GM12891 (cell line): Measurements from ENCODE around the gene FAXC.

Source experiments
- DNase-seq: peaks from one replicate; pipeline ENCODE4 v3.0.0; 2011; ENCODE audit warnings: low spot score; ENCODE audit not compliant: insufficient read length
- FAIRE-seq: peaks from 2 replicates; lab custom pipeline; 2011; peaks lifted over from hg19 to GRCh38; lab: Jason Lieb, UNC
- PAX5 ChIP-seq: IDR thresholded peaks from 2 replicates; pipeline ENCODE4 v1.6.1; 2011; ENCODE audit warnings: low read length, moderate library complexity, mild to moderate bottlenecking; ENCODE audit not compliant: insufficient read depth, severe bottlenecking
- POLR2A ChIP-seq: IDR thresholded peaks from 2 replicates; pipeline ENCODE4 v1.6.1; 2011; ENCODE audit warnings: low read depth, low read length, control low read depth
- POLR2AphosphoS5 ChIP-seq: IDR thresholded peaks from 2 replicates; pipeline ENCODE4 v1.6.1; 2011; ENCODE audit warnings: low read depth, low read length, control low read depth
- POU2F2 ChIP-seq: IDR thresholded peaks from 2 replicates; pipeline ENCODE4 v1.6.1; 2011; ENCODE audit warnings: low read depth, mild to moderate bottlenecking, control low read depth, low read length, moderate library complexity
- SPI1 ChIP-seq: IDR thresholded peaks from 2 replicates; pipeline ENCODE4 v1.6.1; 2011; ENCODE audit warnings: low read depth, low read length, control low read depth
- TAF1 ChIP-seq: IDR thresholded peaks from 2 replicates; pipeline ENCODE4 v1.6.1; 2011; ENCODE audit warnings: low read depth, low read length, control low read depth

Gene FAXC

DNA sequence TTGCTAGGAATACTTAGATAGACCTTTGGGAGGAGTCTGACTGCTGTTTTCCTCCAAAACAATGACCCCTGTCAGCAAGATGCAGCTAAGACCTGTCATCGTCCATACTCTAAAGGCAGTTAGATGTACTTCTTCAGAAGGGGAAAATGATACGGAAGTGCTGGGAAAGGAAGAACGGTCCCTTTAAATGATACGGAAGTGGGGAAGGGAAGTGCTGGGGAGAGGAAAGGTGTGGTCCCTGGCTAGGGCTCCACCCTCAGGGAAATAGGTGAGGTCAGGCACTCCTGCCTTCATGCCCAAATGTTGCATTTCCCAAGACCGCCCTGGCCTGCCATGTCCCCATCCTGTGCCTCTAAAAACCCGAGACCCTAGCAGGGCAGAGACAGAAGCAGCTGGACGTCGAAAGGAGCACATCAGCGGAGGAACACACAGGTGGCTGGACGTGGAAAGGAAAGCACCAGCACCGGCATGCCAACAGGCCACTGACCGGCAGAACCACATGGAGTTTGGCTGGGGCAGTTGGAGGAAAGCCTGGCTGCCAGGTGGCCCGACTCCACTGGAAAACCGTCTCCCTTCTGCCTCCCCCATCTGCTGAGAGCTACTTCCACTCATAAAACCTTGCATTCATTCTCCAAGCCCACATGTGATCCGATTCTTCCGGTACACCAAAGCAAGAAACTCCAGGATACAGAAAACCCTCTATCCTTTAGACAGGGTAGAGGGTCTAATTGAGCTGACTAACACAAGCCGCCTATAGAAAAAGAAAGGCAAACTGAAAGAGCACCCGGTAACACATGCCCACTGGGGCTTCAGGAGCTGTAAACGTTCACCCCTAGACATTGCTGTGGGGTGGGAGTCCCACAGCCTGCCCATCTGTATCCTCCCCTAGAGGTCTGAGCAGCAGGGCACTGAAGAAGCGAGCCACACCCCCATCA, 94.6 kb downstream of the FAXC start:
- TF ChIP-seq POU2F2 = no peak
- TF ChIP-seq TAF1 = no peak
- no peak for TF ChIP-seq POLR2AphosphoS5
- DNase-seq (no peak), FAIRE-seq (no peak)

DNA sequence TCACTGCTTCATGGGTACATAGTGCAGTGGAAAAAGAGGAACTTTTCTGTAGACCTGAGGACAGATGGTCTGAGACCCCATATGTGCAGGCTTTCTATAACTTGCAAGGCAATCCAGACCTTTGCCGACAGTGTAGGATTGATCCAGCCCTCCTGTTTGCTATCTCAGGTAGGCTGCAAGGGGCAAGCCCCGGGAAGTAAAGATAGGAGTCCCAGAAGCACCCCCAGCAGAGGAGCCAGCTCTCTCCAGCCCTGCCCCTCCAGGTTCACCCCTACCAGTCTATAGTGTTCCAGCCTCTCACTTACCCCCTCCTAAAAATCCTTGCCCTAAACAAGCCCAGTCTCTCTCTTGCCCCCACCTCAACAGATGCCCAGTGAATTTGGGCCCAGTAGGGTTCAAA, 96.2 kb downstream of the FAXC start:
- no peak for FAIRE-seq
- no peak for DNase-seq
- TF ChIP-seq POLR2A = no peak
- no peak for TF ChIP-seq PAX5
- TF ChIP-seq SPI1 = no peak
- TF ChIP-seq TAF1 = no peak
- no peak for TF ChIP-seq POLR2AphosphoS5
- no peak for TF ChIP-seq POU2F2

DNA sequence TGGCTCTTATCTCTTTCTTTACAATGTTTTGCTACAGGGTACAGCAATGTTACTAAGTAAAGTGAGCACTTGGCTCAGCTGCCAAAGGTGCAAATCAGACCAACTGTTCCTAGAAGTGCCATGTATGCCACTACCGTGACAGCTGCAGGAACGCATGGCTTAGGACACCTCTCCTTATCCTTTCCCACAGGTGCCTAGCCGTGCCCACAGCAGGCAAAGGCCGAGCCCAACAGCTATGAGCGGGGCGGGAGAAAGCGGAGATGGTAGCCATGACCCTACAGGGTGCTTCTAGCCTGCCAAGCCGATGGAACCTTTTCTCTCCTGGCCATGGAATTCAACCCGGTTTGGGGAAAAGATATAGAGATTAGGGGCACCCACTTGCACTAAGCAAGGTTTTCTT, 97.1 kb downstream of the FAXC start:
- FAIRE-seq (no peak), DNase-seq (no peak)
- TF ChIP-seq POLR2AphosphoS5 = no peak
- TF ChIP-seq PAX5 = no peak
- no peak for TF ChIP-seq TAF1
- no peak for TF ChIP-seq POLR2A
- TF ChIP-seq SPI1 = no peak
- no peak for TF ChIP-seq POU2F2

DNA sequence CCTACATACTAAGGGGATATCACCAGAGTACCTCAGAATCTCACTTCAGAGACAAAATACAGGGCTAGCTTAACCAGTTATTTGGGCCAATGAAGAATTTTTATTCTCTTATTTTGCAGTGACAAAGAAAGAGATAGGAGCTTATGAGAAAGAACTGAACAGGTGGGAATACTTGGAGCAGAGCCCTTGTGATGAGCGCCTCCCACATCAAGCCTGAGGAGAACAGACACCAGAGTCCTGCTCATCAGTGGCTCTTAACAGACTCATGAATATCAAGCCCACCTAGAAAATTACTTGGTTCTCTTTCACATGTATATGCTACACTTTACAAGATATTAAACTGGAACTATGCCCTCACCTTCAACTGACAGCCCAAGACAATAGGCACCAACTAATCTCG, 99.0 kb downstream of the FAXC start:
- FAIRE-seq = no peak
- TF ChIP-seq POLR2AphosphoS5 (no peak), POLR2A (no peak)
- no peak for DNase-seq

DNA sequence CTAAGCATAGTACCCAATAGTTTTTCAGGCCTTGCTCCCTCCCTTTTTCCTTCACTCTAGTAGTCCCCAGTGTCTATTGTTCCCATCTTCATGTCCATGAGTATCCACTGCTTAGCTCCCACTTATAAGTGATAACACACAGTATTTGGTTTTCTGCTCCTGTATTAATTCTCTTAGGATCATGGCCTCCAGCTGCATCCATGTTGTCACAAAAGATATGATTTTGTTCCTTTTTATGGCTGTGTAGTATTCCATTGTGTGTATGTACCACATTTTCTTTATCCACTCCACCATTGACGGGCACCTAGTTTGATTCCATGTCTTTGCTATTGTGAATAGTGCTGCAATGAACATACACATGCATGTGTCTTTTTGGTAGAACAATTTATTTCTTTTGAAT, 102.9 kb downstream of the FAXC start:
- no peak for TF ChIP-seq PAX5
- no peak for TF ChIP-seq POLR2AphosphoS5
- no peak for TF ChIP-seq POLR2A
- no peak for TF ChIP-seq SPI1
- TF ChIP-seq POU2F2 = no peak
- no peak for TF ChIP-seq TAF1
- no peak for DNase-seq
- FAIRE-seq = no peak

DNA sequence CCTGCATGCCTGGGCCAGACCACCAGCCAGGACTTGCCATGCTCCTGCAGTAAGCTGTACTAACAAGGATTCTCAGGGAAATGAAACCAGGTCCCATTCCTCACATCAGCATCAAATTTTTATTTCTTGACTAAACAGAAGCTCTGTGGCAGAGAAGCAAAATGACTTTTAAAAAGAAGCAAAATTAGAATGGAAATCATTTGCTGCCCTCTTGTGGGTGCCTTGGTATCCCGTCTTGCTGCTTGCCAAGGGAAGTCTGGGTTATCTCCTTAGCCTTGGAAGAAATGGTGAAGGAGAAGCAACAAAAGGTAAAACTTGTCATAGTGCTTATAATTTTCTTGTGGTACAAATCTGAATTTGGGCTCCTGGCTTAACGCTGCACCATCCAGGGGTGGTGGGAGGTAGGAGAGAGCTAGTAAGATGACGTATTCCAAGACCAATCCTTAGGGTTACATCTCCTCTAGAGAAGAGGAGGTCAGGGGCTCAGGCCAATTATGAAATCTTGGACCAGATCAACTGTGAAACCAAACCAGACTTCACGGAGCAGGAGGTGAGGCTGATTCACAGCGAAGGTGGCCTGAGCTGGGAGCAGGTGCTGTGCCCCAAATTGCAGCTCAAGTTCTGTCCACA, 107.5 kb downstream of the FAXC start:
- peak; percentile 9 for DNase-seq
- TF ChIP-seq PAX5 (no peak), TAF1 (no peak), POU2F2 (no peak), POLR2AphosphoS5 (no peak), POLR2A (no peak), SPI1 (no peak)
- no peak for FAIRE-seq

DNA sequence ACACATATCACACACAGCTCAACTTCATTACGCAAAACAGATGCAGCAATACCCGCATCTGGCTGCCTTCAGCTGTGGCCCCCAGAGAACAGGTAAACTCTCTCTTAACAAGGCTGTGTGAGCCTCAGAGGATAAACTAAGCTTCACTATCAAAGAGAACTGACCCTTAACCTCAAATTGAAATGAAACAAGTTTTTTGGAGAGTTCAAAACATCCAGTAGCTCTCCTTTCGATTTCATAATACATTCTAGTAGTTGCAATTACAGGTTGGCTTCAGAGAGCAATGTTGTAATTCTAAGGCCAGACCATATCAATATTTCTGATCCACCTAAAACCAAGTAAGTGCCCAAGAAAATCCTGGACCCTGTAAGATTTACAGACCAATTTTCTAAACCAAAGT, 113.5 kb downstream of the FAXC start:
- DNase-seq (no peak), FAIRE-seq (no peak)
- no peak for TF ChIP-seq POLR2AphosphoS5
- no peak for TF ChIP-seq POLR2A
- TF ChIP-seq SPI1 = no peak
- no peak for TF ChIP-seq TAF1

DNA sequence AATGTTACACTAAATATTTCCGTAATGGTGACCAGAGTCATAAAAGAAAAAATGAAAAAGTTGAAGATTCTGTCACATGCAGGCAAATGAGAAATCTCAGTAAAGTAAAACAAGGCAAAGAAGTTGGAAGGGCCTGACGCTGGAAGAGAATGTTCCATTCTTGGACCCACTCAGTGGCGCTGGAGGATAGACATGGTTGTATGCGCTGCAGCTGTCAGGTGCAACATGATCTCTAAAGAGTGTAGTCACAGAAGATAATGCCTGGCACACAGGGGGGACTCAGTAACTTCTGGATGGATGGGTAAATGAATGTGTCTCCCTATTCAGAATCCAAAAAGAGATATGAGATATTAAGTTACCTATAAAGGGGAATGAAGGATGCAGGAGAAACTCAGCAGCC, 116.3 kb downstream of the FAXC start:
- FAIRE-seq = no peak
- no peak for DNase-seq
- TF ChIP-seq POLR2A = no peak
- TF ChIP-seq SPI1 = no peak
- no peak for TF ChIP-seq POU2F2
- TF ChIP-seq POLR2AphosphoS5 = no peak
- no peak for TF ChIP-seq PAX5
- no peak for TF ChIP-seq TAF1

DNA sequence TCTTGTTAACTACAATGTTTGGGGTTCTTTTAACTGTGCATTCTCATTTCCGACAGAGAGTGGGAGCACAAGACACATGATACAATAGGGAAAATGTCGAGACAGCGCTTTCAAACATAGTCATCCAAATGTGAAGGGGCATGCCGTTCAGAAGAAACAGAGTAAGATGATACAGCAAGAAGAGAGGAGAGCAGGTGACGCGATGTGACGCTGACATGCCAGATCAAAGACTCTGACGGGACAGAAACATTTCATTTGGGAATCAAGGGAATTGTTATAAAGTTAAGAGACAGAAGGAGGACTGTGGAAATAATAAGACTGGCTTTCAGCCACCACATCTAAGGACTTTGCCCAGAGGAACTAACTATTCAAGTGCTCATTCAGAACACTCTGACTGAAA, 117.4 kb downstream of the FAXC start:
- TF ChIP-seq PAX5 (no peak), TAF1 (no peak), SPI1 (no peak)

DNA sequence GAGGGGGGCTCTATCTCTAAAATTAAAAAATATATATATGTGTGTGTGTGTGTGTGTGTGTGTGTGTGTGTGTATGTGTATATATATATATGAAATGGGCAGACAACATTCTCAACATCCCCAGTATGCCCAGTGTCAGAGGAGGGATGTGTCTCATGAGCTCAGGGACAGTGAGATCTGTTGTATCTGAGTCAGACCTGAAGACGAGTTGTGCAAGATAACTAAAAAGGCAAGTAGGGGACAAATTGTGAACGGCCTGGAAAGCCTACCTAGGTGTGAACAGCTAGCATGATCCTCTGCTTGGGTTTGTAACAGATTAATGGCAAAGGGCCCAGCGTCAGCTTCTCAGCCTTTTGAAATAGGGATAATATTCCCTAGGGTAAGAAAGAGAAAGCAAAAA, 124.3 kb downstream of the FAXC start:
- FAIRE-seq = no peak
- DNase-seq = no peak
- TF ChIP-seq POLR2A (no peak), PAX5 (no peak), SPI1 (no peak), TAF1 (no peak), POLR2AphosphoS5 (no peak), POU2F2 (no peak)

More for the DNA sequence above, 117.4 kb downstream of the FAXC start:
- FAIRE-seq = no peak
- no peak for DNase-seq
